ENCODE measurements around the gene MAP7. TPM values are rescaled to one million over a fixed set of nuclear protein-coding genes. Genes with fewer than 3 reads are reported as not detected.
"Not testable (repeated sequence)": the region's sequence is repeated elsewhere in the genome, so short reads cannot be mapped to it uniquely, and the experiment has no call there.

Gene MAP7
- total RNA-seq, 1 experiment from 2014 or later, result not detected

GRCh38 chr6:136445063-136445462 lies 105.2 kb downstream of the MAP7 start:
- DNase-seq (ENCODE audit: low spot score), result no peak
- in situ Hi-C loops (cut with HindIII; ENCODE audit: low sequenced_read_pairs), result no loop called here

- no peak for DNase-seq (ENCODE audit: low spot score)
- in situ Hi-C loops (cut with HindIII; ENCODE audit: low sequenced_read_pairs), result no loop called here
Observed at GRCh38 chr6:136440203-136440602, 110.0 kb downstream of the MAP7 start.

GRCh38 chr6:136439514-136440190 lies 110.6 kb downstream of the MAP7 start:
- DNase-seq (ENCODE audit: low spot score), result no peak
- in situ Hi-C loops (cut with HindIII; ENCODE audit: low sequenced_read_pairs), result no loop called here

- DNase-seq (ENCODE audit: low spot score), result no peak
- in situ Hi-C loops (cut with HindIII; ENCODE audit: low sequenced_read_pairs), result no loop called here
Observed at GRCh38 chr6:136438441-136438840, 111.8 kb downstream of the MAP7 start.

GRCh38 chr6:136437246-136437645 lies 113.0 kb downstream of the MAP7 start:
- in situ Hi-C loops (cut with HindIII; ENCODE audit: low sequenced_read_pairs), result no loop called here
- no peak for DNase-seq (ENCODE audit: low spot score)

GRCh38 chr6:136435101-136435500 lies 115.1 kb downstream of the MAP7 start:
- in situ Hi-C loops (cut with HindIII; ENCODE audit: low sequenced_read_pairs), result no loop called here
- no peak for DNase-seq (ENCODE audit: low spot score)

GRCh38 chr6:136431306-136431705 lies 118.9 kb downstream of the MAP7 start:
- DNase-seq (ENCODE audit: low spot score); in situ Hi-C loops (cut with HindIII; ENCODE audit: low sequenced_read_pairs): not testable (repeated sequence)

GRCh38 chr6:136429264-136430065 lies 120.8 kb downstream of the MAP7 start:
- DNase-seq (ENCODE audit: low spot score), result peak; percentile 57
- in situ Hi-C loops (cut with HindIII; ENCODE audit: low sequenced_read_pairs), result no loop called here

GRCh38 chr6:136427378-136427717 lies 122.9 kb downstream of the MAP7 start:
- in situ Hi-C loops (cut with HindIII; ENCODE audit: low sequenced_read_pairs), result no loop called here
- no peak for DNase-seq (ENCODE audit: low spot score)

- in situ Hi-C loops (cut with HindIII; ENCODE audit: low sequenced_read_pairs), result no loop called here
- DNase-seq (ENCODE audit: low spot score), result no peak
Observed at GRCh38 chr6:136426627-136427377, 123.4 kb downstream of the MAP7 start.

GRCh38 chr6:136425793-136426192 lies 124.4 kb downstream of the MAP7 start:
- in situ Hi-C loops (cut with HindIII; ENCODE audit: low sequenced_read_pairs), result no loop called here

GRCh38 chr6:136424901-136425300 lies 125.3 kb downstream of the MAP7 start:
- in situ Hi-C loops (cut with HindIII; ENCODE audit: low sequenced_read_pairs), result no loop called here
- DNase-seq (ENCODE audit: low spot score), result no peak

More at GRCh38 chr6:136425793-136426192, 124.4 kb downstream of the MAP7 start:
- no peak for DNase-seq (ENCODE audit: low spot score)

GRCh38 chr6:136424450-136424849 lies 125.8 kb downstream of the MAP7 start:
- DNase-seq (ENCODE audit: low spot score), result no peak
- in situ Hi-C loops (cut with HindIII; ENCODE audit: low sequenced_read_pairs), result no loop called here

- in situ Hi-C loops (cut with HindIII; ENCODE audit: low sequenced_read_pairs), result no loop called here
- no peak for DNase-seq (ENCODE audit: low spot score)
Observed at GRCh38 chr6:136421537-136422158, 128.6 kb downstream of the MAP7 start.

GRCh38 chr6:136420853-136421252 lies 129.4 kb downstream of the MAP7 start:
- in situ Hi-C loops (cut with HindIII; ENCODE audit: low sequenced_read_pairs), result no loop called here
- no peak for DNase-seq (ENCODE audit: low spot score)

- no peak for DNase-seq (ENCODE audit: low spot score)
- in situ Hi-C loops (cut with HindIII; ENCODE audit: low sequenced_read_pairs), result no loop called here
Observed at GRCh38 chr6:136415351-136416007, 134.7 kb downstream of the MAP7 start.

GRCh38 chr6:136412410-136412809 lies 137.8 kb downstream of the MAP7 start:
- in situ Hi-C loops (cut with HindIII; ENCODE audit: low sequenced_read_pairs), result no loop called here

GRCh38 chr6:136411453-136412354 lies 138.5 kb downstream of the MAP7 start:
- no peak for DNase-seq (ENCODE audit: low spot score)
- in situ Hi-C loops (cut with HindIII; ENCODE audit: low sequenced_read_pairs), result no loop called here

More at GRCh38 chr6:136412410-136412809, 137.8 kb downstream of the MAP7 start:
- DNase-seq (ENCODE audit: low spot score), result no peak
